Suppressor macrophage treated with lipopolysaccharide for 4 hours (primary cell): ENCODE results near the gene YPEL5.
"Not testable (repeated sequence)": the region's sequence is repeated elsewhere in the genome, so short reads cannot be mapped to it uniquely, and the experiment has no call there.

Experiments used
- DNase-seq: peaks from one replicate; pipeline ENCODE4 v3.0.0-alpha.2; 2020

YPEL5 gene

DNA sequence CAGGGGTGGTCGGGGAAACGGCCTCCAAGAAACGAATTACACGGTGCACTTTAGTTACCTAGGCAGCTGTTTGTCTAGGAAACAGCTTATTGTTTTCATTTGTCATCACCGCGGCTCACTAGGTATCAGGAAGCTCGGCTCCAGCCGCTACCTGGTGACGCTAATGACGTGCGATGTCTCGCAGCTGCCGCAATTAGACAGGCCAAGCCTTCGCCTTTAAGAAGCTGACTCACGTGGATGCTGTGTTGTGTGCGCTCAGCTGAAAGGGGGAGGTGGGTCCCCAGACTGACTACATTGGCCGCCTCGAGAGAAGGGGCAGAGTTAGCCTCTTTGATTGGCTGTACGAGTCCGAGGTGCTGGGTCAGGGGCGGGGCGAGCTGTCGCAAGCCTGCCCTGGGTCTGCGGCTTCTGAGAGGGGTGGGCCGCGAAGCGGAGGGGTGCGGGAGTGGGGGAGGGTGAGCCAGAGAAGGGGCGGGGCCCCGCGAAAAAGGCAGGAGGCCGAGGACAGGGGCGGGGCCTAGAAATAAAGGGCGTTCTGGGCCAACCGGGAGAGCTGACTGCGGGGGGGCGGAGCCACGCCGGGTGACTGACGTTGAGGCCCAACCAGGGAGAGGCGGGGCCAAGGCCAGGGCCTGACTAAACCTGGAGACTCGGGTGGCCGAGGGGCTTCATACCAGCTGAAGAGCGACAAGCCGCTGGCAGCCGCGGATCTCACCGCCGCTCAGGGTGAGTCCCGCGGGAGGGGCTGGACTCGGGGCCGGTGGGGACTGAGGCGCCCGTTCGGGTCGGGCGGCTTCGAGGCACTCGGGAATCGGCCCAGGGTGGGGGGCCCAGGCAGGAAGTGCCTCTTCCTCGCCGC is at the start of gene YPEL5:
YPEL5 (plus strand) TSS at position 671 of the 859 bp plus-strand sequence. CDS start 9,645 bp downstream, outside the sequence.
- DNase-seq = peak; percentile 99

DNA sequence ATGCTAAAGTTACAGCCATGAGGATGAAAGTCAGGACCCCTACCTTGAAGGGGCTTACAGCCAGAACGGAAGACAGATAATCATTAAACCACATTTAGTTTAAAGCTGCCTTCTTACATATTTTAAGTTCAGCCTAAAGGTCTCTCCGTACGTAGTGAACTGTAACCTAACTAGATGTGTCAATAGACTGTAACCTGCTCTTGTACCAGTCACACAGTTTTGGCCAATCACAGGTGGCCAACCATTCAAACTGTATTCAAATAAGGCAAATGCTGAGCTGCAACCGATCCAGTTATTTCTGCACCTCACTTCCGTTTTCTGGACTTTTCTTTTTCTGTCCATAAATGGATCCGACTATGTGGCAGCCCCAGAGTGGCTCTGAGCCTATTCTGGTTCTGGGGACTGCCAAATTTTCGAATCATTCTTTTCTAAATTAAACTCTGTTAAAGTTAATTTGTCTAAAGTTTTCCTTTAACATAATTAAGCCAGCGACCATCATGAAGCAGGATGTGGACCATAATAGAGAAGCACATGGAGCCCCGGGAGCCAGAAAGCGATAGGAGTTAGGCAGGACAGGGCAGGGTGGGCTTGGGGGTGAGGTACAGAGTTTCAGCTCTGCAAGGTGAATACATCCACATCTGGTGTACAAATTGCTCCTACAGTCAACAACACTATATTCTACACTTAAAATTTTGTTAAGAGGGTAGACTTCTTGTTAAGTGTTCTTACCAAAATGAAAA is 48.4 kb upstream of the YPEL5 start:
- DNase-seq = no peak

DNA sequence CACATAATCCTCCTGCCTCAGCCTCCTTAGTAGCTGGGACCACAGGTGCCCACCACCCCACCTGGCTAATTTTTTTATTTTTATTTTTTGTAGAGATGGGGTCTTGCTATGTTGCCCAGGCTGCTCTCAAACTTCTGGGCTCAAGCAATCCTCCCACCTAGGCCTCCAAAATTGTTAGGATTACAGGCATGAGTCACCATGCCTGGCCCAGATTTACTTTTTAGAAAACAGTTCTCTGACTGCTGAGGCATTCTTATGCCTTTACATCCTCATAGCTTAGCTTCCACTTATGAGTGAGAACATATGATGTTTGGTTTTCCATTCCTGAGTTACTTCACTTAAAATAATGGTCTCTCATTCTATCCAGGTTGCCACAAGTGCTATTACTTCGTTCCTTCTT is 47.4 kb upstream of the YPEL5 start:
- not testable (repeated sequence) for DNase-seq

DNA sequence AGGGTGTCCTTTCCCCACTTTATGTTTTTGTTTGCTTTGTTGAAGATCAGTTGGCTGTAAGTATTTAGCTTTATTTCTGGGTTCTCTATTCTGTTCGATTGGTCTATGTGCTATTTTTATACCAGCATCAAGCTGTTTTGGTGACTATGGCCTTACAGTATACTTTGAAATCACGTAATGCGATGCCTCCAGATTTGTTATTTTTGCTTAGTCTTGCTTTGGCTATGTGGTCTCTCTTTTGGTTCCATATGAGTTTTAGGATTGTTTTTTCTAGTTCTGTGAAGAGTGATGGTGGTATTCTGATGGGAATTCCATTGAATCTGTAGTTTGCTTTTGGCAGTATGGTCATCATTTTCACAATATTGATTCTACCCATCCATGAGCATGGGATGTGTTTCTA is 46.1 kb upstream of the YPEL5 start:
- DNase-seq = not testable (repeated sequence)

DNA sequence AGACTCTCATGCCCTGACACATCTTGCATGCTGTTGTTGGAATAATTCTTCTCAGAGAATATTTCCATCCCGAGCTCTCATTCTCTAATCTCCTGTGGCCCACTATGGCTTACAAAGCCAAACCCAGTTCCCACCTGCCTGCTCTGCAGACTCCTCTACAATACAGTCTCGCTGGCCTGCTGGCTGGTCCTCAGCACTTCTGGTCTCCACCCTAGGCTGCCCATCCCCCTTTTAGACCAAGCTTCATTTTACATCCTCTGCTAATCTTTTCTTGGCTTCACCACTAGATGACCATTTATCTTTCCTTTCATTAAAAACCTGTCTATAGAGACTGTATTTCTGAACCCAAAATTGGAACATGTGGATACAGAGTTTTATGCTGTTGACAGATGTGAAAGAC is 42.5 kb upstream of the YPEL5 start:
- no peak for DNase-seq

DNA sequence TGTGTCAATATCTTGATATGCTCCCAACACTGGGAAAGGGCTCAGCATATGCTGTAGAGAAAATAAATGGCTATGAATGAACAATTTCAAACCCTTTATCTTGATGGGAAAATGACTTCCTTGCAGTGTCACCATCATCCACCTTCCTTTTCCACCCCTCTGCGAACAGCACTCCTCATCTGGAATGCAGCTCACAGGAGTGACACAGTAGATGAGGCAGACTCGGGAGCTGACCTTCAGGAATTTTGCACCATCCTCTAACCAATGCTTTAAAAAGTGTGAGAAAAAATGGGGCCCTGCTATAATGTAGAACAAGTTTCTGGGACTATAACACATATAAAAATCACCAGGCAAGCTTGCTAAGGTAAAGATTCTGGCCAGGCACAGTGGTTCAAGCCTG is 41.3 kb upstream of the YPEL5 start:
- DNase-seq = no peak

DNA sequence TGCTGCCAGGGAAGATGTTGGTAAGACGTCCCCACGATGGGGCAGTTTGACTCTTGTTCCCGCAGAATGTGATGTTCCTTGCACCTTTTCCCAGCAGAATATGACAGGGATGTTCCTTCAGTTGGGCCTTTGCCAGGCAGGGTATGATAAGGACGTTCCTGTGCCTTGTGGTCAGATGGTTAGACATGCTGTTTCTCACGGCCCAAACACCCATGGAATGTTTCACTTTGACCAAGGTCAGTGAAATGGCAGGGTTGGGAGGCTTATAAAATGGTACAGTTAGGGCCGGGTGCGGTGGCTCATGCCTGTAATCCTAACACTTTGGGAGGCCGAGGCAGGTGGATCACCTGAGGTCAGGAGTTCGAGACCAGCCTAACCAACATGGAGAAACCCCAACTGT is 40.3 kb upstream of the YPEL5 start:
- no peak for DNase-seq

DNA sequence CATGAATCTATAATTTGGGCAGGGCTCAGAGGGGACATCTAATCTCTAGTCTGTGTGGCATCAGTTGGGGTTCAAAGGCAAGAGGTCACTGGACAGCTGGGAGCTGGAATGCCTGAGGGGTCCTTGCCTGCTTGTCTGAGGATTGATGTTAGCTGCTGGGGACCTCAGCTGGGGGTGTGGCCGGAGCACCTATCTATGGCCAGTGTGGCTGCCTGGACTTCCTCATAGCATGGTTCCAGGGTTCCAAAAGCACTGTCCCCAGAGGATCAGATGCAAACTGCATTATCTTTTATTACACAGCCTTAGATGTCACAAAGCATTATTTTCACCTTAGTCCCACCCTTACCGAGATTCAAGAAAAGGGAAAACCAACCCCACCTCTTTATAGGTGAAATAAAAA is 38.6 kb upstream of the YPEL5 start:
- DNase-seq = no peak

DNA sequence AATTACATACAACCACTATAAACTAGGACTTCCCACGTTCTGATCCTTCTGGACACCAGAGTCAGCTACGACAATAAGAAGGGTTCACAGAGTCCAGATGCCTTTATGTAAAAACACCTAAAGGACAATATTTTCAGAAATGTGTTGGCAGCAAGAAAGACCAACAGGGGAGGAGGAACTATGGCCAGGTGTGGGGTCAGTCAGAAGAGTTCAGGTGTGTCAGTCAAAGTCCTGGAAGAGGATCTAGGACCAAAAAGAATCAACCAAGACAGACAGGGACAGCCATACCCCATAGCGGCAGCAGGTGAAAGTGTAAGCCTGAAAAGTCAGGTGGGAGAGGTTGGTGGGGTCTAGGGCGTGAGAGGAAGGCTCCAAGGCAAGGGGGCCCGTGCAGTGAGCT is 38.0 kb upstream of the YPEL5 start:
- DNase-seq = no peak

DNA sequence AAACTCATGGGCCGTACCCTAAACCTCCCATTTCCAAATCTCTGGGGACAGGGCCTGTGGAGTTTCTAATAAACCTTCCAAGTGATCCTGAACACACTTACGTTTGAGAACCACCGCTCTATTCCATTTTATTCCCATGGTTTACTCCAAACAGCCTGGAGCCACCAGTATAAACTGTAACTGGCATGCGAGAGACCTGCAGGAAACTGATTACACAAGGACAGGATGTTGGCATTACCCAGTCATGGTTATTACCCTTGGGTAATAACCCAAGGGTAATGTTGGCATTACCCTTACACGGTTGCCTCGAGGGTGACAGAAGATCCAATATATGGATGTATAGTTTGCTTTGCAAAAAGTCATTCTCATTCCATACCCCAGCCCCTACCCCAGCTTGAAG is 37.0 kb upstream of the YPEL5 start:
- DNase-seq = no peak

DNA sequence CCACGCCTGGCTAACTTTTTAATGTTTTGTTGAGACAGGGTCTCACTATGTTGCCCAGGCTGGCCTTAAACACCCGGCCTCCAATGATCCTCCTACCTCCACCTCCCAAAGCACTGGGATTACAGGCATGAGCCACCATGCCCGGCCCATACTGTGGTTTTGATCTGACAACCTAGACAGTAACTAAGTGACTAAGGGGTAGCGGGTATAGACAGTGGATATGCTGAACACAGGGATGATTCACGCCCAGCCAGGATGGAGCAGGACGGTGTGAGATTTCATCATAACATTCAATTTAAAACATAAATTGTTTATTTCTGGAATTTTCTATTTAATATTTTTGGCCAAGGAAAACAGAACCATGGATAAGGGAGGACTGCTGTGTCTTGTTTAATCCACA is 36.0 kb upstream of the YPEL5 start:
- no peak for DNase-seq

DNA sequence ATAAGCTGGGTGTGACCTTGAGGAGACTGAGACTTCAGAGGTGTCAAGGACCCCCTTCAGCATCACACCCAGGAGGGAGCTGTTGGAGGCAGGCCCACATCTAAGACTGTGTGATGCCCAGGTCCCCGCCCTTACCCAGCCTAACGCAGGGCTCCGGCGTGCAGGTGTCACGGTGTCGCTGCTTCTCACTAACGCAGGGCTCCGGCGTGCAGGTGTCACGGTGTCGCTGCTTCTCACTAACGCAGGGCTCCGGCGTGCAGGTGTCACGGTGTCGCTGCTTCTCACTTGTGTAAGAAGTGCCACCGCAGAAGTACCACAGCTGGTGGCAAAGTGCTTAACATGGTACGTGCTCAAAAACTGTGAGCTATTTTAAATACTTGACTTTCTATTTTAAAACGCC is 35.6 kb upstream of the YPEL5 start:
- DNase-seq = not testable (repeated sequence)

DNA sequence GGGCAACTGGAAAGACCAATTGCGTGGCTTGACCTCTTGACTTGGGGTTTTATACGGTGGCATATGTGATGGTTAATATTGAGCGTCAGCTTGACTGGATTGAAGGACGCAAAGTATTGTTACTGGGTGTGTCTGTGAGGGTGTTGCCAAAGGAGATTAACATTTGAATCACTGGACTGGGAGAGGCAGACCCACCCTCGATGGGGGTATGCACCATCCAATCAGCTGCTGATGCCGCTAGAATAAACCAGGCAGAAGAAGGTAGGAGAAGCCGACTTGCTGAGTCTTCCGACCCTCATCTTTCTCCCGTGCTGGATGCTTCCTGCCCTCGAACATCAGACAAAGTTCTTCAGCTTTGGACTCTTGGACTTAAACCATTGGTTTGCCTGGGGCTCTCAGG is 34.2 kb upstream of the YPEL5 start:
- DNase-seq = no peak

DNA sequence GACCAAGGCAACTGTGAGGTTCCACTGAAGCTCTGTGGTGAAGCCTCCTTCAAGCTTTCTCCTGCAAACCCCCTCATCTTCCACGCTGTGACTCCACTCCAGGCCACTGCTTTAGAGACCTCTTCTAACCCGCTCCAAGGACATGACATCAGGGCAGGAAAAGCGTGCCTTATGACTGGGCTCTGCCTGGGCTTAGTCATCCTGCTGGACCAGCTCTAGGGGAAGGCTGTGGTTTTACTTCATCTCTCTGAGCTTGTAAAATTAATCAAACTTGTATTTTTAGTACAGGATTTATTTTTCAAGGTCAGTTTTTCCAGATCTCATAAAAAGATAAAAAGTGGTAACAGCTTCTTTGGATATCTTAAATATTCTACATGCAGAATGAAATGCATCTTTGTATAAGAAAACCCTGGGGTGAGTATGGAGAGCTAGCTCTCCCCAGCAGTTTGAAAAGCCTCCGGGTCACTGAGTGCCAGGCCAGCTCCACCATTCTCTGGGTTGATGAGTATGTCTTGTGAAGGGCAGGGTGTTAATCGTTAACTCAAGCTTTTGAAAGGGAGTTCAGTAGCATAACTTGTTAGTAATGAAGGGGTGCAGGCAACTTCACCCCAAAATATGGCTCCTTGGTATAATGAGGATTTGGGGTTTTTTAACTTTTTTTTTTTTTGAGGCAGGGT is 33.1 kb upstream of the YPEL5 start:
- DNase-seq = peak; percentile 61

DNA sequence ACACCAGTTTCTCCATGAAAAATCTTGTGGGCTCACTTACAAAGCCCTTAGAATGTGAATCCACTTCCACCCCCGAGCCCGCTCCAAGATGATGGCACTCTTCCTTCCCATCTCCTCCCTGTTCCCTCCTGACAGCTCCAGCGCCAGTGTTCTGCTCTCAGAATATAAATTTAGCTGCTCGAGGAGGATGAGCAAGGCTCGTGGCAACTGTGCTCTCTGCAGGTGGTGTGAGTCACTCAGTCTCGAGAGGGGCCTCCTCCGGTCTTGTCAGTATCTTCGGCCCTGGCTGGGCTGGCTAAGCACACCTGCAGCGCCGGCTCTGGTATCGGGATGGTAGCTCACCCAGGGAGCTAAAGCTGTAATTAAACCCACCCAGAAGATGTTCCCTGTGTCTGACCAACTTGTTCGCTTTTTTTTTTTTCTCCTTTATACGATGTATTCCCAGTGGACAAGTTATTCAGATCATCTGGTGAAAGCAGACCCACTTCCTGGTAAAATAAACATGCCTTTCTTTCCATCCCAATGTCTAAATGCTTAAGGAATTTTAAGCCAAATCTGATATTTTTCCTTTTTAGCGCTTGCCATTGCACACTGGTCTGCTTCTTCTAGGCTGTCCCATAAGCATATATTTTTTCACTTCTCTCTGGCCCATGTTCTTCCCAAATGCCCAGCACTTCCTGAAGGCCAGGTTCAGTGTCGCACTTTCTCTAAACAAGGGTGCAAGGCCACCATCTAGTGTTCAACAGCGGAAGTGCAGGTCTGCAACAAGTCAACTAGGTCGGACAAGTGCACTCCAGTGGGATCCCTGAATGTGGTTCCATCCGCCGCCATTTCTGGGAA is 31.4 kb upstream of the YPEL5 start:
- peak; percentile 83 for DNase-seq

DNA sequence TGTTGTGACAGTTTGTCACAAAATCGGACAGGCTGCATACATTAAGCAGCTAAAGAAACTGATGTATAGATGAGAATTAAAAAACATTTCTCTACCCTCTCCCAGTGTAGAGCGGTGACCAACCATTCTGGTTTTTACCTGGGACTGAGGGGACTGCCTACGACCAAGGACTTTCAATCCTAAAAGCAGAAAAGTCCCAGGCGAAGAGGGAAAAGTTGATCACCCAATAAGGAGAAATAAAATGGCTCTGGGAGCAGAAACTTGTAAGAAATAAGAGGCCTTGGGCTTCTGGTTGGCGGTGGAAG is 30.9 kb upstream of the YPEL5 start:
- no peak for DNase-seq

DNA sequence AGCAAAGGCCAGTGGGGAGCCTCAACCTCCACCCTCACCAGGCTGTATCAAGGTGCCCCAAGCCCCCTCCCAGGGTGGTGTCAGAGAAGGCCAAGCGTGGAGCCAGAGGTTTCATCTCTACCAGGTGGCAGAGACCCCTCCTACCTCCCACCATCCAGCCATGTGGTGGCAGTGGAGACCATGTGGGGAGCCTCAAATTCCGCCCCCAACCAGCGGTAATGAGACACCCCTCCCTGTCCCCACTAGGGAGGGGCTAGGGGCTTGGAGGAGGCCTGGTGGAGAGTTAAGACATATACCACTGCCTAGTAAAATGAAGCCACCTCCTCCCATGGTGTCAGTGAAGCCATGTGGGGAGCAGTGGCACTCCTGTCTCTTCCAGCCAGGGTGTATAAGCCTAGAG is 24.4 kb upstream of the YPEL5 start:
- no peak for DNase-seq

DNA sequence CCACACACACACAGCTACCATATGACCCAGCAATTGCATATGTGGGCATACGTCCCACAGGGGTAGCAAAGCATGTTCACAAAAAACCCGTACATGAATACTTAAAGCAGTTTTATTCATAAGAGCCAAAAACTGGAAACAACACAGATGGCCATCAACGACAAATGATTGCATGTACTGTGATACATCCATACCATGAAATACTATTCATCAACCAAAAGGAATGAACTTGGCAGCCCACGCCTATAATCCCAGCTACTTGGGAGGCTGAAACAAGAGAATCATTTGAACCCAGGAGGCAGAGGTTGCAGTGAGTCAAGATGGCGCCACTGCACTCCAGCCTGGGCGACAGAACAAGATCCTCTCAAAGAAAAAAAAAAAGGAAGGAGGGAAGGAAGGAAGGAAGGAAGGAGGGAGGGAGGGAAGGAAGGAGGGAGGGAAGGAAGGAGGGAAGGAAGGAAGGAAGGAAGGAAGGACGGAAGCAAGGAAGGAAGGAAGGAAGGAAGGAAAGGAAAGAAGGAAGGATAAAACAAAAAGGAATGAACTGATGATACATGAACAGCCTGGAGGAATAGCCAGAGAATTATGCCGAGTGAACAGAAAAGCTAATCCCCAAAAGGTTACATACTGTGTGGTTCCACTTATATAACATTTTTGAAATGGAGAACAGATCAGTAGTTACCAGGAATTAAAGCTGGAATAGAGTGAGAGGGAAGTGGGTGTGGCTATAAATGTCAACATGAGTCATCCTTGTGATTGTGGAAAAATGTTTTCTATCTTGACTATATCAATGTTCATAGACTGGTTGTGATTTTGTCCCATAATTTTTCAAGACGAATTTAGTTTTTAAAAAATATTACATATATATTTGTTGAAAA is 19.6 kb upstream of the YPEL5 start:
- DNase-seq = peak; percentile 12

DNA sequence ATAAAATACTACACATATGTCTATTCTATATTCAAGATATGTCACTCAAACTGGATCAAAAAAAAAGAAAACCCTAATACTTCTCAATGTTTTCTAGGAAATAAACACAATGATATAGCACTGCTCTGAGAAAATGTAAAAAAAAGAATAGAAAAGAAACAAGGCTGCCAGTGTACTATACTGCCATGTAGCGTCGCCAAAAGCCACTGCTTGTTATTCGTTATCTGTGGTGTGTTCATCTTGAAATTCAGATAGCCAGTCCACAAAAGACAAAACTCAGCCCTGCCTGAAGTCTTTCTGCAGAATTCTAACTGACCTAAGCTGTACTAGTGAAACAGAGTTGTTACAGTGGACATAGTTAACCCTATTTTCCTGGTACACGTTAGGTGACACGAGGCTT is 12.2 kb upstream of the YPEL5 start:
- DNase-seq = no peak

DNA sequence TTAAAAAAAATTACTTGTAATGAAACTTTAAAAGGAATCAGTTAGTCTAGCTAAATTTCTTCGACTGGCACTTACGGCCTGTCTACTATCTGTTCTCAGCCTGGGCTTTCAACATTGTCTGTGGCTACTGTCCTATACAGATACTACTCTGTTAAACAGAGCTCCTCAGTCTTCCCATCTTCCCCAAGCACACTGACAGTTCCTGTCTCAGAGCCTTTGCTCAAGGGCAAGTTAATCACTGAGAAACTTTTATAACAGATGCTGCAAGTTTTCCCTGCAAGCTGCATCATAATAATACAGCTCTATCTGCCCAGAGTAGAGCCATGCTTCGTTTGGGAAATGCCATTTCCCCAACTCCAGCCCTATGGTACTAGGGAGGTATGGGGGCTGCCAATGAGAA is 11.3 kb upstream of the YPEL5 start:
- no peak for DNase-seq

DNA sequence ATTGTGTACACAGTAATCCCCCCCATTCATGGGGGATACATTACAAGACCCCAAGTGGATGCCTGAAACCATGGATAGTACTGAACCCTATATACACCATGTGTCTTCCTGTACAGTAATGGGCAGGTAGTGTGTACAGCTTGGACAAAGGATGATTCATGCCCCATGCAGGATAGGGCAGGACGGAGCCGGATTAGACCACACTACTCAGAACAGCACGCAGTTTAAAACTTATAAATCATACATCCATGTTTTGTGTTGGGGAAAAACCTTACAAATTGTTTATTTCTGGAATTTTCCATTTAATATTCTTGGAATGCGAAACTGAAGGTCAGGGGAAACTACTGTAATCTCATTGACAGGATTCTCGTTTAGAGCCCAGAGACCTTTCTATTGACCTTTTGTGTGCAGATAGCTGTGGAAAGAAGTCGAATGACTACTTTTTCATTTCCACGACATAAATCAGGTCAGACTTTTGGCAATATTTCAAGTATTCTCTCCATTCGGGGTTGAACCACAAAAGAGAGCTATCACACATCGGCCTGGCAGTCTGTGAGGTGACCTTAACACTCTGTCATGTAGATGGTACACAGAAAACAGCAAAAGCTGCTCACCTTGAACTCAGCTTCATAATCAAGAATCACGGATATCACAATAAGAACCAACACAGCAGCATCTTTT is 9.9 kb upstream of the YPEL5 start:
- no peak for DNase-seq
